Measurements from ENCODE around the gene MAML3.

MAML3 gene

GRCh38 chr4:139959396-139959795 is 194.6 kb downstream of the MAML3 start:
- Histone ChIP-seq H3K4me3 (ENCODE audit: low read length in 2 of 2) (no peak overlapping the region), H3K4me2 (ENCODE audit: insufficient read depth, low read length, poor library complexity, severe bottlenecking) (no peak overlapping the region), H2AK5ac (ENCODE audit: low read depth, low read length) (no peak overlapping the region), H3K27ac (replicated peaks; ENCODE audit: low read length) (no peak overlapping the region), H4K91ac (ENCODE audit: low read depth, low read length, poor library complexity) (no peak overlapping the region), H3K79me1 (ENCODE audit: low read depth, low read length) (no peaks in the 10 kb centered on the region), H2BK120ac (ENCODE audit: low read depth, low read length) (no peak overlapping the region), H3K4me1 (ENCODE audit: control insufficient read depth in 2 of 2, insufficient read depth in 1 of 2, low read depth in 1 of 2, low read length in 2 of 2) (peaks cover 9 to 12% of the 10 kb centered on the region in 2 donors), H3K36me3 (replicated peaks in 1 of 2; ENCODE audit: control insufficient read depth in 2 of 2, insufficient read depth in 2 of 2, low read length in 2 of 2) (no peaks in the 10 kb centered on the region), H3K4ac (ENCODE audit: low read length) (no peak overlapping the region), H3K23ac (ENCODE audit: low read depth, low read length, poor library complexity) (no peak overlapping the region), H3K14ac (ENCODE audit: low read length) (no peak overlapping the region), H3K18ac (ENCODE audit: low read length) (no peak overlapping the region), H3K9me3 (replicated peaks in 1 of 2; ENCODE audit: control insufficient read depth in 2 of 2, insufficient read depth in 1 of 2, low read depth in 1 of 2, low read length in 2 of 2) (no peaks in the 10 kb centered on the region), H2BK15ac (ENCODE audit: low read length) (no peak overlapping the region), H2BK12ac (ENCODE audit: low read length) (no peak overlapping the region), H2BK5ac (ENCODE audit: low read length) (no peak overlapping the region), H3K27me3 (ENCODE audit: control insufficient read depth in 3 of 3, insufficient read depth in 3 of 3, low read depth in 1 of 3, low read length in 3 of 3) (no peaks in the 10 kb centered on the region), H3K9ac (ENCODE audit: low read depth, low read length, poor library complexity) (no peak overlapping the region), H2AFZ (ENCODE audit: low read length) (no peak overlapping the region), H4K8ac (ENCODE audit: low read depth, low read length) (no peak overlapping the region)
- no CpG with 5 or more reads among the region's 4 CpGs for WGBS, 2 donors (ENCODE audit: extremely low coverage in 2 of 2, insufficient read length in 2 of 2, insufficient replicate concordance in 1 of 2)
- no peak for DNase-seq (ENCODE audit: low spot score)

GRCh38 chr4:139958739-139959098 is 195.3 kb downstream of the MAML3 start:
- H4K91ac ChIP-seq (ENCODE audit: low read depth, low read length, poor library complexity), result no peak overlapping the region
- no peak overlapping the region for H3K27ac ChIP-seq (replicated peaks; ENCODE audit: low read length)
- no CpG with 5 or more reads among the region's 3 CpGs for WGBS, 2 donors (ENCODE audit: extremely low coverage in 2 of 2, insufficient read length in 2 of 2, insufficient replicate concordance in 1 of 2)
- H3K18ac ChIP-seq (ENCODE audit: low read length), result no peak overlapping the region
- no peak overlapping the region for H3K4me2 ChIP-seq (ENCODE audit: insufficient read depth, low read length, poor library complexity, severe bottlenecking)
- H3K4me1 ChIP-seq (ENCODE audit: control insufficient read depth in 2 of 2, insufficient read depth in 1 of 2, low read depth in 1 of 2, low read length in 2 of 2), result peaks cover 9 to 12% of the 10 kb centered on the region in 2 donors
- no peak overlapping the region for H3K4ac ChIP-seq (ENCODE audit: low read length)
- H2BK15ac ChIP-seq (ENCODE audit: low read length), result no peak overlapping the region
- H3K79me1 ChIP-seq (ENCODE audit: low read depth, low read length), result no peaks in the 10 kb centered on the region
- no peak overlapping the region for H3K9ac ChIP-seq (ENCODE audit: low read depth, low read length, poor library complexity)
- H4K8ac ChIP-seq (ENCODE audit: low read depth, low read length), result no peak overlapping the region
- H2BK120ac ChIP-seq (ENCODE audit: low read depth, low read length), result no peak overlapping the region
- H2BK12ac ChIP-seq (ENCODE audit: low read length), result no peak overlapping the region
- no peaks in the 10 kb centered on the region for H3K36me3 ChIP-seq (replicated peaks in 1 of 2; ENCODE audit: control insufficient read depth in 2 of 2, insufficient read depth in 2 of 2, low read length in 2 of 2)
- H3K27me3 ChIP-seq (ENCODE audit: control insufficient read depth in 3 of 3, insufficient read depth in 3 of 3, low read depth in 1 of 3, low read length in 3 of 3), result no peaks in the 10 kb centered on the region
- H3K23ac ChIP-seq (ENCODE audit: low read depth, low read length, poor library complexity), result no peak overlapping the region
- H3K9me3 ChIP-seq (replicated peaks in 1 of 2; ENCODE audit: control insufficient read depth in 2 of 2, insufficient read depth in 1 of 2, low read depth in 1 of 2, low read length in 2 of 2), result no peaks in the 10 kb centered on the region
- no peak overlapping the region for H2AFZ ChIP-seq (ENCODE audit: low read length)
- no peak overlapping the region for H2BK5ac ChIP-seq (ENCODE audit: low read length)
- H3K14ac ChIP-seq (ENCODE audit: low read length), result no peak overlapping the region
- no peak overlapping the region for H3K4me3 ChIP-seq (ENCODE audit: low read length in 2 of 2)
- no peak for DNase-seq (ENCODE audit: low spot score)
- no peak overlapping the region for H2AK5ac ChIP-seq (ENCODE audit: low read depth, low read length)

GRCh38 chr4:139957986-139958738 is 195.8 kb downstream of the MAML3 start:
- no peaks in the 10 kb centered on the region for H3K79me1 ChIP-seq (ENCODE audit: low read depth, low read length)

GRCh38 chr4:139957065-139957464 is 196.9 kb downstream of the MAML3 start:
- no peak overlapping the region for H3K4me3 ChIP-seq (ENCODE audit: low read length in 2 of 2)
- no peak overlapping the region for H3K14ac ChIP-seq (ENCODE audit: low read length)
- H3K36me3 ChIP-seq (replicated peaks in 1 of 2; ENCODE audit: control insufficient read depth in 2 of 2, insufficient read depth in 2 of 2, low read length in 2 of 2), result no peaks in the 10 kb centered on the region
- no peaks in the 10 kb centered on the region for H3K9me3 ChIP-seq (replicated peaks in 1 of 2; ENCODE audit: control insufficient read depth in 2 of 2, insufficient read depth in 1 of 2, low read depth in 1 of 2, low read length in 2 of 2)
- no peak overlapping the region for H2BK5ac ChIP-seq (ENCODE audit: low read length)
- no peak overlapping the region for H4K91ac ChIP-seq (ENCODE audit: low read depth, low read length, poor library complexity)
- no peaks in the 10 kb centered on the region for H3K79me1 ChIP-seq (ENCODE audit: low read depth, low read length)
- peaks cover 9 to 12% of the 10 kb centered on the region in 2 donors for H3K4me1 ChIP-seq (ENCODE audit: control insufficient read depth in 2 of 2, insufficient read depth in 1 of 2, low read depth in 1 of 2, low read length in 2 of 2)
- no peak overlapping the region for H3K4me2 ChIP-seq (ENCODE audit: insufficient read depth, low read length, poor library complexity, severe bottlenecking)
- no peak for DNase-seq (ENCODE audit: low spot score)
- no peak overlapping the region for H4K8ac ChIP-seq (ENCODE audit: low read depth, low read length)
- no CpG with 5 or more reads among the region's 2 CpGs for WGBS, 2 donors (ENCODE audit: extremely low coverage in 2 of 2, insufficient read length in 2 of 2, insufficient replicate concordance in 1 of 2)
- H3K27me3 ChIP-seq (ENCODE audit: control insufficient read depth in 3 of 3, insufficient read depth in 3 of 3, low read depth in 1 of 3, low read length in 3 of 3), result no peaks in the 10 kb centered on the region
- no peak overlapping the region for H2BK120ac ChIP-seq (ENCODE audit: low read depth, low read length)
- no peak overlapping the region for H2BK12ac ChIP-seq (ENCODE audit: low read length)
- H3K4ac ChIP-seq (ENCODE audit: low read length), result no peak overlapping the region
- H3K27ac ChIP-seq (replicated peaks; ENCODE audit: low read length), result no peak overlapping the region
- no peak overlapping the region for H3K18ac ChIP-seq (ENCODE audit: low read length)
- no peak overlapping the region for H2BK15ac ChIP-seq (ENCODE audit: low read length)
- no peak overlapping the region for H2AFZ ChIP-seq (ENCODE audit: low read length)
- no peak overlapping the region for H3K9ac ChIP-seq (ENCODE audit: low read depth, low read length, poor library complexity)
- H2AK5ac ChIP-seq (ENCODE audit: low read depth, low read length), result no peak overlapping the region
- H3K23ac ChIP-seq (ENCODE audit: low read depth, low read length, poor library complexity), result no peak overlapping the region

More at GRCh38 chr4:139957986-139958738, 195.8 kb downstream of the MAML3 start:
- H4K91ac ChIP-seq (ENCODE audit: low read depth, low read length, poor library complexity), result no peak overlapping the region
- no peak for DNase-seq (ENCODE audit: low spot score)
- H3K14ac ChIP-seq (ENCODE audit: low read length), result no peak overlapping the region
- no peak overlapping the region for H3K9ac ChIP-seq (ENCODE audit: low read depth, low read length, poor library complexity)
- H3K23ac ChIP-seq (ENCODE audit: low read depth, low read length, poor library complexity), result no peak overlapping the region
- H2BK15ac ChIP-seq (ENCODE audit: low read length), result no peak overlapping the region
- no peak overlapping the region for H2AFZ ChIP-seq (ENCODE audit: low read length)
- H2AK5ac ChIP-seq (ENCODE audit: low read depth, low read length), result no peak overlapping the region
- no peak overlapping the region for H3K4me2 ChIP-seq (ENCODE audit: insufficient read depth, low read length, poor library complexity, severe bottlenecking)
- H3K36me3 ChIP-seq (replicated peaks in 1 of 2; ENCODE audit: control insufficient read depth in 2 of 2, insufficient read depth in 2 of 2, low read length in 2 of 2), result no peaks in the 10 kb centered on the region
- no peak overlapping the region for H3K4ac ChIP-seq (ENCODE audit: low read length)
- no peak overlapping the region for H2BK12ac ChIP-seq (ENCODE audit: low read length)
- H3K9me3 ChIP-seq (replicated peaks in 1 of 2; ENCODE audit: control insufficient read depth in 2 of 2, insufficient read depth in 1 of 2, low read depth in 1 of 2, low read length in 2 of 2), result no peaks in the 10 kb centered on the region
- WGBS, 2 donors (ENCODE audit: extremely low coverage in 2 of 2, insufficient read length in 2 of 2, insufficient replicate concordance in 1 of 2), result no CpG with 5 or more reads among the region's 4 CpGs
- no peak overlapping the region for H2BK120ac ChIP-seq (ENCODE audit: low read depth, low read length)
- H3K4me1 ChIP-seq (ENCODE audit: control insufficient read depth in 2 of 2, insufficient read depth in 1 of 2, low read depth in 1 of 2, low read length in 2 of 2), result peaks cover 9 to 12% of the 10 kb centered on the region in 2 donors
- no peak overlapping the region for H3K18ac ChIP-seq (ENCODE audit: low read length)
- no peak overlapping the region for H4K8ac ChIP-seq (ENCODE audit: low read depth, low read length)
- no peak overlapping the region for H3K27ac ChIP-seq (replicated peaks; ENCODE audit: low read length)
- H2BK5ac ChIP-seq (ENCODE audit: low read length), result no peak overlapping the region
- no peaks in the 10 kb centered on the region for H3K27me3 ChIP-seq (ENCODE audit: control insufficient read depth in 3 of 3, insufficient read depth in 3 of 3, low read depth in 1 of 3, low read length in 3 of 3)
- H3K4me3 ChIP-seq (ENCODE audit: low read length in 2 of 2), result no peak overlapping the region
